Lung (tissue), 12 donors: Measurements from ENCODE around the gene SLC17A2. TPM values are rescaled to one million over a fixed set of nuclear protein-coding genes. Genes with fewer than 3 reads are reported as not detected.

Experiments used
- ATAC-seq: fragments of 200-7000 bp; cut with Tn5 transposase; one replicate; pipeline ENCODE4 v1.9.1; 2020; ENCODE audit warnings: moderate number of reproducible peaks; ENCODE audit not compliant: insufficient read depth, low FRiP score
- DNase-seq, 3 donors: peaks; one replicate each; pipeline ENCODE4 v3.0.0-alpha.2; 2013 to 2017
- H3K27ac ChIP-seq, 2 donors: one replicate each; pipeline ENCODE4 v1.5.1; 2013; ENCODE audit warnings: mild to moderate bottlenecking in 2 of 2, moderate library complexity in 2 of 2, control low read depth in 1 of 2, inconsistent platforms in 1 of 2, low read depth in 1 of 2, low read length in 1 of 2
- H3K27me3 ChIP-seq, 3 donors: one replicate each; pipeline ENCODE4 v1.5.1; 2013; ENCODE audit warnings: low read length in 2 of 3; ENCODE audit not compliant: control insufficient read depth in 3 of 3, insufficient read depth in 3 of 3
- H3K36me3 ChIP-seq, 4 donors: one replicate each; pipeline ENCODE4 v1.5.1; 2013; ENCODE audit warnings: low read length in 4 of 4, mild to moderate bottlenecking in 1 of 4, moderate library complexity in 1 of 4; ENCODE audit not compliant: control insufficient read depth in 4 of 4, insufficient read depth in 4 of 4
- H3K4me1 ChIP-seq, 5 donors: one replicate each; pipeline ENCODE4 v1.5.1; 2013; ENCODE audit warnings: low read length in 5 of 5, mild to moderate bottlenecking in 2 of 5, moderate library complexity in 1 of 5; ENCODE audit not compliant: control insufficient read depth in 5 of 5, insufficient read depth in 5 of 5
- H3K4me3 ChIP-seq: one replicate; pipeline ENCODE4 v1.5.1; 2013; ENCODE audit warnings: mild to moderate bottlenecking, control low read depth, moderate library complexity
- H3K9ac ChIP-seq, 2 donors: one replicate each; pipeline ENCODE4 v1.5.1; 2013; ENCODE audit warnings: low read length in 2 of 2, control low read depth in 1 of 2; ENCODE audit not compliant: insufficient read depth in 1 of 2
- H3K9me3 ChIP-seq, 4 donors: one replicate each; pipeline ENCODE4 v1.5.1; 2013; ENCODE audit warnings: low read length in 3 of 4, mild to moderate bottlenecking in 1 of 4, moderate library complexity in 1 of 4; ENCODE audit not compliant: control insufficient read depth in 4 of 4, insufficient read depth in 3 of 4
- CTCF ChIP-seq: IDR thresholded peaks from 2 replicates; pipeline ENCODE4 v1.5.1; 2012; ENCODE audit warnings: mild to moderate bottlenecking; ENCODE audit errors: control extremely low read depth, extremely low read depth
- WGBS, 2 donors: extraction: QIAGEN DNeasy Blood & Tissue Kit; methylation state at CpG; one replicate each; pipeline ENCODE4 v1.1.7; 2013; 5-methylcytosine and 5-hydroxymethylcytosine counted together
- polyA plus RNA-seq, 2 donors: library from polyadenylated mRNA; stranded (reverse); fragments of 200-250 nt; gene quantifications; one replicate each; pipeline ENCODE4 v1.2.1, GENCODE V29; 2013
- total RNA-seq, 2 donors: library from RNA; depleted of rRNA in 1 of 2; stranded (reverse); fragments of >200 nt in 1 of 2; gene quantifications; one replicate each; pipeline ENCODE4 v1.2.1, GENCODE V29; 2014 to 2021
- donor health status: control.
- donor health status: control.
- donor health status: Bipolar disorder and iron deficiency.
- donor health status: healthy.
- donor health status: DM: yes; HTN: yes; CAD: no.

Gene SLC17A2
- total and polyA plus RNA-seq, 4 donors: not detected

- no peak for ATAC-seq
Measured at GRCh38 chr6:25916789-25917490, 13.6 kb downstream of the SLC17A2 start.

DNA sequence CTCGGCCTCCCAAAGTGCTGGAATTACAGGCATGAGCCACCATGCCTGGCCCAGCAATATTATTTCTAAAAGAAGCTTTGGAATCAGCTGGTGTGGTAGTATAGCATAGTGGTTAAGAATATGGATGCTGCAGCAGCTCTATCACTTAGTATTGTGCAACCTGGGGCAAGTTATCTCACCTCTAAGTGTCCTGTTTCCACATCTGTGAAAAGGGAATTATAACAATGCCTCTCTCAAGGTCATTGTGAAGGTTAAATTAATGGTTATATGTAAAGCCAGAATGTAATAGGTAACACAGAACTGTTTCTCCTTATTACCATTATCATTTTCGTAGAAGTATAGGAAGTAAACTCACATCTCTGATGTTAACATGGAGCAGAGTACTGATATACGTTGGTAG lies 14.2 kb downstream of the SLC17A2 start:
- no peak overlapping the region for H3K4me3 ChIP-seq
- no peaks in the 10 kb centered on the region for H3K4me1 ChIP-seq
- no peaks in the 10 kb centered on the region for H3K9me3 ChIP-seq
- DNase-seq (no peak), ATAC-seq (no peak)
- H3K36me3 ChIP-seq: no peaks in the 10 kb centered on the region
- no peak overlapping the region for H3K9ac ChIP-seq
- TF ChIP-seq CTCF: no peak
- no peak overlapping the region for H3K27ac ChIP-seq
- WGBS, 2 donors: 78 to 87% methylated on average over 3 of the region's 3 CpGs
- no peaks in the 10 kb centered on the region for H3K27me3 ChIP-seq

More at GRCh38 chr6:25916789-25917490, 13.6 kb downstream of the SLC17A2 start:
- Histone ChIP-seq H3K36me3 (no peaks in the 10 kb centered on the region), H3K9me3 (no peaks in the 10 kb centered on the region), H3K9ac (no peak overlapping the region), H3K4me1 (no peaks in the 10 kb centered on the region), H3K27me3 (no peaks in the 10 kb centered on the region), H3K4me3 (no peak overlapping the region), H3K27ac (no peak overlapping the region)
- 83 to 91% methylated on average over 7 of the region's 7 CpGs for WGBS, 2 donors
- TF ChIP-seq CTCF: no peak
- no peak for DNase-seq

DNA sequence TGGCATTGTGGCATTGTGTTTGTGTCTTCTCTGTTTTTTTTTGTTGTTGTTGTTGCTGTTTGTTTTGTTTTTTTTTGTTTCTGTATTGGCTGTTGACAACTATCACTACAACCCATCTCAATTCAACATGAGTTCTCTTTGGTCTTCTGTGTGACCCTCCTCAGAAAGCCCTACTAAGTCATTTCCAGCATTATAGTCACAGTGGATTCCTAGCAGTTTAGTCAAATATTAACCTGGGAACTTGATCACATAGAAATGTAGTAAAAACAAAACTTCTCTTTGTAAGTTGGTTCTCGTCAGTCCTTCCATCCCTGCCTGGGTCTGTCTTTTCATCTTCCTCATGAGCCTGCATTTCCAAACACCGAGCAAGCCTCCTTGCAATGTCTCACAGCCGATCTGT lies 16.8 kb downstream of the SLC17A2 start:
- ATAC-seq: no peak

More for the DNA sequence above, 16.8 kb downstream of the SLC17A2 start:
- DNase-seq: no peak
- Histone ChIP-seq H3K4me1 (no peaks in the 10 kb centered on the region), H3K9me3 (no peaks in the 10 kb centered on the region), H3K36me3 (no peaks in the 10 kb centered on the region), H3K4me3 (no peak overlapping the region), H3K27ac (no peak overlapping the region), H3K9ac (no peak overlapping the region), H3K27me3 (no peaks in the 10 kb centered on the region)
- no peak for TF ChIP-seq CTCF
- 83 to 84% methylated on average over 3 of the region's 3 CpGs for WGBS, 2 donors
